NB4 (cell line): ENCODE data around the gene NFIB.

Source experiments
- CTCF ChIP-seq: IDR thresholded peaks from one replicate; pipeline ENCODE4 v1.5.1; 2012; ENCODE audit warnings: low read depth, low read length
- MAX ChIP-seq: IDR thresholded peaks from 2 replicates; pipeline ENCODE4 v1.6.1; 2011; ENCODE audit warnings: low read depth, low read length
- MYC ChIP-seq: IDR thresholded peaks from 2 replicates; pipeline ENCODE4 v1.6.1; 2011; ENCODE audit warnings: low read depth, low read length
- POLR2A ChIP-seq: IDR thresholded peaks from 2 replicates; pipeline ENCODE4 v1.6.1; 2011; ENCODE audit warnings: mild to moderate bottlenecking; ENCODE audit not compliant: insufficient read length; ENCODE audit errors: extremely low read depth

DNA sequence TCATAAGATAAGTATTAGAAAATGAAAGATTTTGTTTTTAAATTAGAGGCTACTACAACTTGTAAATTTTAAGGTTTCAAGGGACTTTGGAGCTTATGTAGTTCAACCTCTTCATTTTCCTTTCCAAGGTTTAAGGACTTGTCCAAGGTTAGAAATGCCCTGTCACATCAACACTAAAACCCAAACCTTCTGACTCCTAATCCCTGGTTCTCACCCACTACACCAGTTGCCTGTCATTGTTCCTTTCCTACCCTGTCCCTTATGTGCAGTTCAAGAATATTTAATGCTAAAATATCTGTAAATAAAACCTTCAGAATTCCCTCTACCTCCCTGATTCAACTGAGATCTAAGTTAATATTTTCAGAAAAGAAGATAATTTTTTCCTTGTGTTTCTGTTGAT lies 206.4 kb downstream of the NFIB start:
- TF ChIP-seq CTCF (no peak), POLR2A (no peak), MYC (no peak), MAX (no peak)
